MG63 (cell line): ENCODE measurements around the gene PALM. TPM values are rescaled to one million over a fixed set of nuclear protein-coding genes. Genes with fewer than 3 reads are reported as not detected.

ENCODE experiments used
- DNase-seq: peaks from one replicate; pipeline ENCODE4 v3.0.0-alpha.2; 2020
- H3K27me3 ChIP-seq: fragments of 250-450 bp; sonication (Bioruptor Pico); 2 replicates; pipeline ENCODE4 v1.5.1; 2020; ENCODE audit warnings: mild to moderate bottlenecking, moderate library complexity
- H3K36me3 ChIP-seq: fragments of 250-450 bp; sonication (Bioruptor Pico); 2 replicates; pipeline ENCODE4 v1.5.1; 2020; ENCODE audit warnings: mild to moderate bottlenecking, moderate library complexity
- H3K4me3 ChIP-seq: fragments of 250-450 bp; sonication (Bioruptor Pico); 2 replicates; pipeline ENCODE4 v1.5.1; 2020; ENCODE audit warnings: mild to moderate bottlenecking, moderate library complexity
- H3K9me3 ChIP-seq: fragments of 250-450 bp; sonication (Bioruptor Pico); 2 replicates; pipeline ENCODE4 v1.5.1; 2020; ENCODE audit warnings: mild to moderate bottlenecking, moderate library complexity
- total RNA-seq: library from RNA; depleted of rRNA; stranded (reverse); fragments of >200 nt; shearing (Covaris generic); gene quantifications from 2 replicates; pipeline ENCODE4 v1.2.3, GENCODE V29; 2014; ENCODE audit warnings: low replicate concordance

The PALM gene
- total RNA-seq, 1 experiment from 2014 or later = 10.5 TPM

DNA sequence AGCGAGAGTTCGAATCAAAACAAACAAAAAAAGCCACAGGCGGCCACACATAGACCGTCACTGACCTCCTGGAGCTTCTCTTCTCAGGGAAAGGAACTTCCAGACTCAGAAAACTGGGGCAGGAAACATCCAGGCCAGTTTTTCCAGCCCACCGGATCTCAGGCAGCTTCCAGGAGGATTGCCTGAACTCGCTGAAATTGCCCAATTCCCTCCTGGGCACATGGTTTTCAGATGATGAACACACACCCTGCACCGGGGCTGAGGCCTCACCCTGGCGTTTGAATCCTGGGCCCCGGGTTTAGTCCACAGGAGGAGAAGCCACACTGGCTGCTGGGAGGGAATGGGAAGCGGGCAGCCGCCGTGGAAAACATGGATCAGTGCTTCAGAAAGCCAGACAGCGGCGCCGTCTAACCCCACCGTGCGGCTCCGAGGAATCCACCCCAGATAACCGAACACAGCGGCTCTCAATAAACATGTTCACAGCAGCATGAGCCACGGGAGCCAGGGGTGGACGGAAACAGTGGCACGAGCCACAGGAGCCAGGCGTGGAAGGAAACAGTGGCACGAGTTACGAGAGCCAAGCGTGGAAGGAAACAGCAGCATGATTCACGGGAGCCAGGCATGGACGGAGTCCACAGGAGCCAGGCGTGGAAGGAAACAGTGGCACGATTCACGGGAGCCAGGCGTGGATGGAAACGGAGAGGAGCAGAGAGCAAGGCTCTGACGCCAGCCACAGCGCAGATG, 70.3 kb downstream of the PALM start:
- H3K9me3 ChIP-seq = no peaks in the 10 kb centered on the region
- DNase-seq = peak; percentile 88
- no peaks in the 10 kb centered on the region for H3K36me3 ChIP-seq
- H3K27me3 ChIP-seq = no peaks in the 10 kb centered on the region
- H3K4me3 ChIP-seq = no peak overlapping the region

DNA sequence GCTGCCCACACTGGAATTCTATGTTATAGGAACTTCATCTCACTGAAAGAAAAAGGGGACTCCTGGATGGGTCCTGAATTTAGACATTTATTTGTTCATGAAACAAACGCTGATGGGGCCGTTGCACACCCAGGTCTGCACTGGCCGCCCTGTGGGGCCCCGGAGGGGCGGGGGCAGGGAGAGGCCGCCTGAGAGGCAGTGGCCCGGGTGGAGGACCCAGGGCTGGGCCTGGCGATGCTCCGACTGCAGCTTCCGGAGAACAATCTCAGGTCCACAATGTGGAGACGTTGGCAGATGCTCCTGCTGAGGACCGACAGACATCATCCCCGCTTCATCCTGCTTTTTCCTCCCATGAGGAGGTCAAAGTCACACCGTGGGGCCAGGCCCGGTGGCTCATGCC, 72.2 kb downstream of the PALM start:
- Histone ChIP-seq H3K27me3 (no peaks in the 10 kb centered on the region), H3K4me3 (no peak overlapping the region)
- DNase-seq = no peak

GRCh38 chr19:781800-782184, 73.1 kb downstream of the PALM start:
- H3K27me3 ChIP-seq = no peaks in the 10 kb centered on the region
- H3K36me3 ChIP-seq = no peaks in the 10 kb centered on the region
- no peak overlapping the region; the same call in 1 of the 2 replicates for H3K4me3 ChIP-seq
- no peak for DNase-seq
- H3K9me3 ChIP-seq = no peaks in the 10 kb centered on the region

More for the DNA sequence above, 72.2 kb downstream of the PALM start:
- Histone ChIP-seq H3K36me3 (no peaks in the 10 kb centered on the region), H3K9me3 (no peaks in the 10 kb centered on the region)

GRCh38 chr19:782185-782877, 73.6 kb downstream of the PALM start:
- Histone ChIP-seq H3K9me3 (no peaks in the 10 kb centered on the region), H3K4me3 (peak overlapping the region; percentile 35), H3K36me3 (no peaks in the 10 kb centered on the region), H3K27me3 (no peaks in the 10 kb centered on the region)
- peak; percentile 58 for DNase-seq

GRCh38 chr19:782878-783668, 74.3 kb downstream of the PALM start:
- no peaks in the 10 kb centered on the region for H3K27me3 ChIP-seq
- no peaks in the 10 kb centered on the region for H3K9me3 ChIP-seq
- no peak for DNase-seq
- H3K4me3 ChIP-seq = peak overlapping the region; percentile 35
- H3K36me3 ChIP-seq = no peaks in the 10 kb centered on the region

DNA sequence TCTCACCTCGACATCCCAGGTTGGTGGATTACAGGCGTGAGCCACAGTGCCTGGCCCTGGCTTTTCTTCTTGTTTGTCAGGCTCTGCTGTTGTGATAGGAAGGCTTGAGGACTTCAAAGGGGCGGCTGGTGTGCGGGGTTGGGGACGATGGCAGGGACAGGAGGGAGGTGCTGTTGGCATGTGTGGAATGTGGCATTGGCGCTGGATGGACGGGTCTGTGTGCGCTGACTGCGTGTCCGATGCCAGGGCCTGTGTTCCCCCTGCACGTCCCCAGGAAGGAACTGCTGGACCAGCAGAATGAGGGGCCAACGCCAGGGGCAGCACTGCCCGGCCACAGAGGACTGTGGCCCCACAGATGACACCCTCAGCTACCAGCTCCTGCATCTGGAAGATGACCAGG, 75.8 kb downstream of the PALM start:
- Histone ChIP-seq H3K36me3 (no peaks in the 10 kb centered on the region), H3K9me3 (no peaks in the 10 kb centered on the region), H3K4me3 (no peak overlapping the region), H3K27me3 (no peaks in the 10 kb centered on the region)
- DNase-seq = no peak

DNA sequence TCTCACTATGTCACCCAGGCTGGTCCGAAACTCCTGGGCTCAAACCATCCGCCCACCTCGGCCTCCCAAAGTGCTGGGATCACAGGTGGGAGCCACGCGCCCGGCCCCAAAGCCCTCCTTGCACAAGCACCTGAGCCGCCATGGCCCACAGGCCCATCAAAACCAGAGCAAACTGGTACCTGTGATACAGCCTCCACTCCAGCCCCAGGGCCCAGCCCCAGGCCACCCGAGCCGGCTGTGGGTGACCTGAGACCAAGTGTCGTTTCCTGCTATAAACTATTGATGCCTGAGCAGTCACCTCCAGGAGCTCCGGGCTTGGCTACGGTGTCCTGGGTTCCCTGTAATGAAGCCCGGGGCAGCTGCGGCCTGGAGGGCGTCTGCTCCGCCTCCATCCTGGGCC, 78.8 kb downstream of the PALM start:
- Histone ChIP-seq H3K9me3 (no peaks in the 10 kb centered on the region), H3K27me3 (no peaks in the 10 kb centered on the region), H3K36me3 (no peaks in the 10 kb centered on the region), H3K4me3 (no peak overlapping the region)
- no peak for DNase-seq

- Histone ChIP-seq H3K9me3 (no peaks in the 10 kb centered on the region), H3K4me3 (no peak overlapping the region), H3K27me3 (no peaks in the 10 kb centered on the region), H3K36me3 (no peaks in the 10 kb centered on the region)
- no peak for DNase-seq
Measured at GRCh38 chr19:788686-788982, 79.9 kb downstream of the PALM start.

- Histone ChIP-seq H3K36me3 (no peaks in the 10 kb centered on the region), H3K27me3 (no peaks in the 10 kb centered on the region), H3K4me3 (no peak overlapping the region), H3K9me3 (no peaks in the 10 kb centered on the region)
- no peak for DNase-seq
Measured at GRCh38 chr19:788983-789700, 80.4 kb downstream of the PALM start.

GRCh38 chr19:789701-790060, 80.9 kb downstream of the PALM start:
- DNase-seq = no peak
- H3K27me3 ChIP-seq = no peaks in the 10 kb centered on the region
- H3K9me3 ChIP-seq = no peaks in the 10 kb centered on the region
- H3K4me3 ChIP-seq = no peak overlapping the region
- H3K36me3 ChIP-seq = no peaks in the 10 kb centered on the region

DNA sequence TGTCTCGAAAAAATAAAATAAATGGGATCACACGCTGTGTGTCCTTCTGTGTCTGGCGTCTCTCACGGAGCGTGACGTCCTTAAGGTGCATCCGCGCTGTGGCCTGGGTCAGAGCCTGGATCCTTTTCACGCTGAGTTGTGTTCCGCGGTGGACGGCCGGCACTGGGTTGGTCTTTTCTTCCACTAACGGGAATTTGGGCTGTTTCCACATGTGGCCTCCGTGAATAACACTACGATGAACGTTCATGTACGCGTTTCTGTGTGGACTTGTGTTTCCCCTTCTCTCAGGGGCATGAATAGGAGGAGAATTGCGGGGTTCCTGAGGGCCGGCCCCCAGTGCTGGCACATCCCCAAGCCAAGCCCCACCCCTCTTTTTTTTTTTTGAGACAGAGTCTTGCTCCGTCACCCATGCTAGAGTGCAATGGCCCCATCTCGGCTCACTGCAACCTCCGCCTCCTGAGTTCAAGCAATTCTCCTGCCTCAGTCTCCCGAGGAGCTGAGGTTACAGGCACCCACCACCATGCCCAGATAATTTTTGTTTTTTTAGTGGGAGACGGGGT, 82.4 kb downstream of the PALM start:
- no peak for DNase-seq

DNA sequence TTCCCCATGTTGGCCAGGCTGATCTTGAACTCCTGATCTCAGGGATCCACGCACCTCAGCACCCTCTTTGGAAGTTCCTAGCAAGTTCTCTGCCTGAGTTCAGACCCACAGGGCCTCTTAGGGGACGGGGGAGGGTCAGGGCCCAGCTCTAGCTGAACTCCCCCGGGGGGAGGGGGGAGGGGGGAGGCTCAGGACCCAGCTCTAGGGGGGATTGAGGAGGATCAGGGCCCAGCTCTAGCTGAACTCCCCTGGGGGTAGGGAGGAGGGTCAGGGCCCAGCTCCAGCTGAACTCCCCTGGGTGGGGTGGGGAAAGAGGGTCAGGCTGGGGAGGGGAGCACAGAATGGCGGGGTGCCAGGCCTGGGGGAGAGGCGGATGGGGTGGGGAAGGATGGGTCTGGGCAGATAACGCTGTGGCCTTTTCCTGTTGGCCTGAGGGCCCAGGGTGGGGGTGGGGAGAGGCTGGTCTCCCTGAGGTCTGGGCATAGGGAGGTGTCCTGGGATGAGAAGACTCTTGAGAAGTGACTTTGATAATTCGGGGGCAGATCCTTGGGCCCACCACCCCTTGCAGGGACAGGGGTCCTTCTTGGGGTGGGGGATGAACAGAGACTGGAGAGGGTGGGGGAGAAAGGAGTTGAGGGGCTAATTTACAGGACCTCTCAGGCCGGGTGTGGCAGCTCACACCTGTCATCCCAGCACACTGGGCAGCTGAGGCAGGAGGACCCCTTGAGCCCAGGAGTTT, 83.0 kb downstream of the PALM start:
- Histone ChIP-seq H3K9me3 (no peaks in the 10 kb centered on the region), H3K4me3 (no peak overlapping the region), H3K36me3 (no peaks in the 10 kb centered on the region), H3K27me3 (no peaks in the 10 kb centered on the region)
- DNase-seq = no peak

More for the DNA sequence above, 82.4 kb downstream of the PALM start:
- Histone ChIP-seq H3K9me3 (no peaks in the 10 kb centered on the region), H3K4me3 (no peak overlapping the region), H3K36me3 (no peaks in the 10 kb centered on the region), H3K27me3 (no peaks in the 10 kb centered on the region)

DNA sequence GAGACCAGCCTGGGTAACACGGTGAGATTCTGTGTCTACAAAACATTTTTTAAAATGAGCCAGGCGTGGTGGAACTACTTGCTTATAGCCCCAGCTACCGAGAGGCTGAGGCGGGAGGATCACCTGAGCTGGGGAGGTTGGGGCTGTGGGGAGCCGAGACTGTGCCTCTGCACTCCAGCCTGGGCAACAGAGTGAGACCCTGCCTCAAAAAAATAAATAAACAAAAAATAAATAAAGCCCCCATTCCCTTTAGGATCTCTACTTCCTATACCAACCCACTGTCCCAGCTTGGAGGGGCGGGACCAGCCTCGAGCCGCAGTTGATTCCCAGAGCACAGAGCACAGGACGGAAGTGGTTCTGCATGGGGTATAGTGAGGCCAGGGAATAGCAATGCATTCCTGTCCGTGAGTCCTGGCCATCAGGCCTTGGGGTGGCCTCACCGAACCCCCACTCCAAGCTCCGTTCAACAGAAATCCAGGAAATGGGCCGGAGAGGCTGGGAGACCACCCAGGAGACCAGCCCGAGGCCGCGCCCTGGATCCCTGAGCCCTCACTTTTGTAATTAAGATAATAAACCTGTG, 83.7 kb downstream of the PALM start:
- no peaks in the 10 kb centered on the region for H3K36me3 ChIP-seq
- DNase-seq = no peak
- no peak overlapping the region for H3K4me3 ChIP-seq
- H3K27me3 ChIP-seq = no peaks in the 10 kb centered on the region
- H3K9me3 ChIP-seq = no peaks in the 10 kb centered on the region

DNA sequence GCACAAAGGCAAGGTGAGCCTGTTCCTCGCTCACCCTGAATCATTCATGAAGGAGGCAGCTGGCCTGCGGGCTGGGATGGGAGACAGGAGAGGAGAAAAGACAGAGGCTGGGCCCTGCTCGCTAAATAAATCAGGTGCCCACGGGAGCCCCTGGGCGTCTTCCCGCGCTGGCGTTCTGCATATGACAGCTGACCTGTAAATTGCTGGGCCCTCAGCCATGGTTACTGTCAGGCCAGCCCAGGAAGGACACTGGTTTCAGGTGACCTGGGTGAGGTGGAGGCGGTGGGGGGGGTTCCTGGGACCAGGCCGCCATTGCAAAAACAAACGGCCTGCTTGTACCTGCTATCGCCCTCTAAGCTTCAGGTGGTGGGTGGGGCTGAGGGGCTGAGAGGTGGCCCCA, 85.1 kb downstream of the PALM start:
- H3K27me3 ChIP-seq = no peaks in the 10 kb centered on the region
- no peak overlapping the region for H3K4me3 ChIP-seq
- no peak for DNase-seq
- H3K36me3 ChIP-seq = peaks cover 8% of the 10 kb centered on the region
- no peaks in the 10 kb centered on the region for H3K9me3 ChIP-seq

GRCh38 chr19:795073-795611, 86.4 kb downstream of the PALM start:
- Histone ChIP-seq H3K9me3 (no peaks in the 10 kb centered on the region), H3K4me3 (no peak overlapping the region), H3K36me3 (peaks cover 22% of the 10 kb centered on the region), H3K27me3 (no peaks in the 10 kb centered on the region)
- no peak for DNase-seq
